NK-92 treated with Interleukin-12 subunit alpha and Interleukin-12 subunit beta, amount 100 ng/mL, for 24 hours (cell line): ENCODE measurements around the gene USP48.
"Not testable (repeated sequence)": the region's sequence is repeated elsewhere in the genome, so short reads cannot be mapped to it uniquely, and the experiment has no call there.

Source experiments
- DNase-seq: peaks from one replicate; lab custom pipeline; 2025; lab: John Stamatoyannopoulos, UW

The USP48 gene

GRCh38 chr1:21782868-21783678 is at the start of gene USP48:
TSS of gene USP48 (minus strand) at chr1:21783149. CDS start at chr1:21782957, 192 bp downstream.
- DNase-seq = peak; percentile 97

- no peak for DNase-seq
Measured at GRCh38 chr1:21831454-21831970, 48.6 kb upstream of the USP48 start.

GRCh38 chr1:21830792-21831453 is 48.0 kb upstream of the USP48 start:
- DNase-seq = no peak

- no peak for DNase-seq
Measured at GRCh38 chr1:21829294-21829693, 46.3 kb upstream of the USP48 start.

GRCh38 chr1:21828506-21829210 is 45.7 kb upstream of the USP48 start:
- DNase-seq = no peak

- DNase-seq = no peak
Measured at GRCh38 chr1:21828075-21828474, 45.1 kb upstream of the USP48 start.

- no peak for DNase-seq
Measured at GRCh38 chr1:21827141-21827679, 44.3 kb upstream of the USP48 start.

- not testable (repeated sequence) for DNase-seq
Measured at GRCh38 chr1:21826694-21827093, 43.7 kb upstream of the USP48 start.

- no peak for DNase-seq
Measured at GRCh38 chr1:21825393-21825792, 42.4 kb upstream of the USP48 start.

GRCh38 chr1:21824926-21825325 is 42.0 kb upstream of the USP48 start:
- DNase-seq = no peak

GRCh38 chr1:21823980-21824702 is 41.2 kb upstream of the USP48 start:
- DNase-seq = no peak

GRCh38 chr1:21823206-21823979 is 40.4 kb upstream of the USP48 start:
- no peak for DNase-seq

GRCh38 chr1:21822349-21822748 is 39.4 kb upstream of the USP48 start:
- DNase-seq = no peak

GRCh38 chr1:21821385-21822019 is 38.6 kb upstream of the USP48 start:
- no peak for DNase-seq

- no peak for DNase-seq
Measured at GRCh38 chr1:21820597-21821232, 37.8 kb upstream of the USP48 start.

GRCh38 chr1:21818656-21819055 is 35.7 kb upstream of the USP48 start:
- no peak for DNase-seq

- no peak for DNase-seq
Measured at GRCh38 chr1:21816602-21817302, 33.8 kb upstream of the USP48 start.

- no peak for DNase-seq
Measured at GRCh38 chr1:21815724-21816321, 32.9 kb upstream of the USP48 start.
